Measurements from ENCODE around the gene SLC35F3.
"Not testable (repeated sequence)": the region's sequence is repeated elsewhere in the genome, so short reads cannot be mapped to it uniquely, and the experiment has no call there.

Gene SLC35F3

DNA sequence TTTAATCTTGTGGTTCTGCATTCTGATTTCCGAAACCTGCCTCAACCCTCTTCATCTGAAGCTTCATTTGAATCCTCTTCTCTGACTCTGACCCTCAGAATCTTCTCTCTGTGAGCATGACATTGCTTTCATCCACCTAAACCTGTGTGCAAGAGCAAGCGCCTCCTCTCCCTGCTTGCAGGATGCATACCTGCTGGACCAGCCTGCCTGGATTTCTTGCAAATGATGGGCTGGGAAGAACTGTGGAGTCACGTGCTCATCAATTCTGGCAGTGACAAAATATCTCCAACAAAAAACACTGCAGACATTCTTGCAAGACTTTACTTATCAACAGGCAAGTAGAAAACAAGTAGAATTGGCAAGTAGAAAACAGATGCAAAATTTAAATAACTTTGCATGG, 20.8 kb upstream of the SLC35F3 start:
- Histone ChIP-seq H3K27me3 (ENCODE audit: control insufficient read depth, insufficient read depth, low read length) (no peaks in the 10 kb centered on the region), H3K9ac (ENCODE audit: low read length) (no peak overlapping the region), H3K27ac (ENCODE audit: low read depth, low read length) (no peak overlapping the region)

GRCh38 chr1:233884461-233885151, 19.9 kb upstream of the SLC35F3 start:
- H3K36me3 ChIP-seq (ENCODE audit: control insufficient read depth, insufficient read depth, low read length): no peaks in the 10 kb centered on the region
- H3K27me3 ChIP-seq (ENCODE audit: control insufficient read depth, insufficient read depth, low read length): no peaks in the 10 kb centered on the region
- no peak overlapping the region for H3K9ac ChIP-seq (ENCODE audit: low read length)
- H3K9me3 ChIP-seq (ENCODE audit: control insufficient read depth, insufficient read depth, low read depth, low read length): peaks cover 5% of the 10 kb centered on the region
- no peaks in the 10 kb centered on the region for H3K4me1 ChIP-seq (ENCODE audit: control insufficient read depth, insufficient read depth, low read length)
- H3K27ac ChIP-seq (ENCODE audit: low read depth, low read length): no peak overlapping the region
- no peak overlapping the region for H3K4me3 ChIP-seq (ENCODE audit: low read depth, low read length)

More for the DNA sequence above, 20.8 kb upstream of the SLC35F3 start:
- Histone ChIP-seq H3K4me3 (ENCODE audit: low read depth, low read length) (no peak overlapping the region), H3K9me3 (ENCODE audit: control insufficient read depth, insufficient read depth, low read depth, low read length) (no peaks in the 10 kb centered on the region; the same call in 1 of the 2 replicates), H3K4me1 (ENCODE audit: control insufficient read depth, insufficient read depth, low read length) (no peaks in the 10 kb centered on the region), H3K36me3 (ENCODE audit: control insufficient read depth, insufficient read depth, low read length) (no peaks in the 10 kb centered on the region)

DNA sequence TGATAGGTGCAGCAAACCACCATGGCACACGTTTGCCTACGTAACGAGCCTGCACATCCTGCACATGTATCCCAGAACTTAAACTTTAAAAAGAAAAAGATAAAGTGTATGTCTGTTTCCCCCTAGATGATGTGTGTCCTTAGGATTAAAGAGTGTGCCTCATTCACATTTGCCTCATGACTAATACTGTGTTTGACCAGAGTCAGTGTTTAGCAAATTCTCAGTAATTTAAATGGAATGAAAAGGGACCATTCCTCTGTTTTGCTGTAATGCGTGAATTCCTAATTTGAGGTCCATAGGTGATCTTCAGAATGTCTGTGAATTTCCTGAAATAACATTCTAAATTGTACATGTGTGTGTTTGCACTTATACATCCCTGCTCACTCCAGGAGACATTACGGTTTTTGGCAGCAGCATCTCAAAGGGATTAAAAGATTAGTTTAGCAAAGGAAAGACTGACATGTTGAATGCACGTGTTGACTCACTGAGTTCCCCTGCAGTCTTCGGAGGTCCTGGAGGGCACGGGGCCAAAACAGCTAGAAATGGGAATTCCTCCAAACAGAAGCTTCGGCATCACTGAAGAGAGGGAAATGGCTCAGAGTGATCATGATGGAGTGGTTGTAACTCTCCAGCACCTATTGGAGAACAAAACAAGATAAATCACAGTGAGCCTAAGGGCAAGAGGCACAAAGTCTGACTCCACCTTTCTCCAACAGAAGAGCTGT, 19.1 kb upstream of the SLC35F3 start:
- Histone ChIP-seq H3K9me3 (ENCODE audit: control insufficient read depth, insufficient read depth, low read depth, low read length) (peaks cover 12% of the 10 kb centered on the region), H3K9ac (ENCODE audit: low read length) (no peak overlapping the region), H3K4me3 (ENCODE audit: low read depth, low read length) (no peak overlapping the region), H3K36me3 (ENCODE audit: control insufficient read depth, insufficient read depth, low read length) (no peaks in the 10 kb centered on the region), H3K27me3 (ENCODE audit: control insufficient read depth, insufficient read depth, low read length) (no peaks in the 10 kb centered on the region), H3K27ac (ENCODE audit: low read depth, low read length) (no peak overlapping the region), H3K4me1 (ENCODE audit: control insufficient read depth, insufficient read depth, low read length) (no peaks in the 10 kb centered on the region)

DNA sequence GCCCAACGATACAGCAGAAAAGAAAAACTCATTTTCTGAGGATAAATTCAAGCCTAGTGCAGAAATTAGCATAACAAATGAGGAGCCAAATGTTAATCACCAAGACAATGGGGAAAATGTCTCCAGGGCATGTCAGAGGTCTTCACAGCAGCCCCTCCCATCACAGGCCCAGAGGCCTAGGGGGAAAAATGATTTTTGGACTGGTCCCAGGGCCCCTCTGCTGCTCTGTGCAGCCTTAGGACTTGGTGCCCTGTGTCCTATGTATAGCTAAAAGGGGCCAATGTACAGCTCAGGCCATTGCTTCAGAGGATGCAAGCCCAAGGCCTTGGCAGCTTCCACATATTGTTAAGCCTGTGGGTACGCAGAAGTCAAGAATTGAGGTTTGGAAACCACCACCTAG, 13.3 kb upstream of the SLC35F3 start:
- H3K9ac ChIP-seq (ENCODE audit: low read length); H3K36me3 ChIP-seq (ENCODE audit: control insufficient read depth, insufficient read depth, low read length); H3K27ac ChIP-seq (ENCODE audit: low read depth, low read length); H3K27me3 ChIP-seq (ENCODE audit: control insufficient read depth, insufficient read depth, low read length); H3K4me1 ChIP-seq (ENCODE audit: control insufficient read depth, insufficient read depth, low read length); H3K4me3 ChIP-seq (ENCODE audit: low read depth, low read length): not testable (repeated sequence)
- H3K9me3 ChIP-seq (ENCODE audit: control insufficient read depth, insufficient read depth, low read depth, low read length): peaks cover 36% of the 10 kb centered on the region

- H3K27ac ChIP-seq (ENCODE audit: low read depth, low read length): no peak overlapping the region
- H3K9ac ChIP-seq (ENCODE audit: low read length): no peak overlapping the region
- no peak overlapping the region for H3K4me3 ChIP-seq (ENCODE audit: low read depth, low read length)
- no peaks in the 10 kb centered on the region for H3K36me3 ChIP-seq (ENCODE audit: control insufficient read depth, insufficient read depth, low read length)
- H3K27me3 ChIP-seq (ENCODE audit: control insufficient read depth, insufficient read depth, low read length): peaks cover 4% of the 10 kb centered on the region
- H3K4me1 ChIP-seq (ENCODE audit: control insufficient read depth, insufficient read depth, low read length): no peaks in the 10 kb centered on the region
- peaks cover 8% of the 10 kb centered on the region; the same call in 1 of the 2 replicates for H3K9me3 ChIP-seq (ENCODE audit: control insufficient read depth, insufficient read depth, low read depth, low read length)
Observed at GRCh38 chr1:233897325-233898162, 6.9 kb upstream of the SLC35F3 start.

GRCh38 chr1:233901495-233901894, 3.0 kb upstream of the SLC35F3 start:
- no peaks in the 10 kb centered on the region for H3K9me3 ChIP-seq (ENCODE audit: control insufficient read depth, insufficient read depth, low read depth, low read length)
- no peaks in the 10 kb centered on the region for H3K36me3 ChIP-seq (ENCODE audit: control insufficient read depth, insufficient read depth, low read length)
- peaks cover 44% of the 10 kb centered on the region for H3K27me3 ChIP-seq (ENCODE audit: control insufficient read depth, insufficient read depth, low read length)
- H3K4me1 ChIP-seq (ENCODE audit: control insufficient read depth, insufficient read depth, low read length): no peaks in the 10 kb centered on the region
- H3K27ac ChIP-seq (ENCODE audit: low read depth, low read length): no peak overlapping the region
- no peak overlapping the region for H3K9ac ChIP-seq (ENCODE audit: low read length)
- H3K4me3 ChIP-seq (ENCODE audit: low read depth, low read length): no peak overlapping the region

DNA sequence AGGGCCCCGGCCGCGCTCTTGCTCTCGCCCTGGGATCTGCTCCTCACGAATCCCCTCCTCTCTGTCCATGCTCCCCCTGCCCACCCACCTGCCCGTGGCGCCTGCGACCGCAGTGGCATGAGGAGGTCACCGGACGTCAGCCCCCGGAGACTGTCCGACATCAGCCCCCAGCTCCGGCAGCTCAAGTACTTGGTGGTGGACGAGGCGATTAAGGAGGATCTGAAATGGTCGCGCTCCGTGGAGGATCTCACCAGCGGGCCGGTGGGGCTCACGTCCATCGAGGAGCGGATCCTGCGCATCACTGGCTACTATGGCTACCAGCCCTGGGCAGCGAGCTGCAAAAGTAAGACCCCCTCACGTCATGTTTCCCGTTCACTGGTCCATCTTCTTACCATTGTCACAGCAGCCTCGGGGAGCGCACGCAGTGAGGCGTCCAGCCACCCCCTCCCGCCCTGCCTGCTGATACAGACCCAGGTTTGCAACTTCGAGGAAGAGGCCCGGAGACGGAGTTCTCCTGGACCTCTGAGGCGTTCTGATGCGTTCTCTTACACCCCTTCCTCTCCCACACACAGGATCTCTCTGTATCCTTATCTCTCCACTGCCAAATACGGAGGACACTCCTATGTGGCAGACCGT, 1.1 kb downstream of the SLC35F3 start:
- H3K4me3 ChIP-seq (ENCODE audit: low read depth, low read length): peak overlapping the region; percentile 73
- no peak overlapping the region for H3K27ac ChIP-seq (ENCODE audit: low read depth, low read length)
- H3K4me1 ChIP-seq (ENCODE audit: control insufficient read depth, insufficient read depth, low read length): no peaks in the 10 kb centered on the region
- no peaks in the 10 kb centered on the region for H3K9me3 ChIP-seq (ENCODE audit: control insufficient read depth, insufficient read depth, low read depth, low read length)
- no peaks in the 10 kb centered on the region for H3K36me3 ChIP-seq (ENCODE audit: control insufficient read depth, insufficient read depth, low read length)
- peaks cover 53% of the 10 kb centered on the region for H3K27me3 ChIP-seq (ENCODE audit: control insufficient read depth, insufficient read depth, low read length)
- H3K9ac ChIP-seq (ENCODE audit: low read length): peak overlapping the region; percentile 61

GRCh38 chr1:233907151-233907550, 2.7 kb downstream of the SLC35F3 start:
- Histone ChIP-seq H3K36me3 (ENCODE audit: control insufficient read depth, insufficient read depth, low read length) (no peaks in the 10 kb centered on the region), H3K4me1 (ENCODE audit: control insufficient read depth, insufficient read depth, low read length) (no peaks in the 10 kb centered on the region), H3K27ac (ENCODE audit: low read depth, low read length) (no peak overlapping the region), H3K9ac (ENCODE audit: low read length) (no peak overlapping the region), H3K4me3 (ENCODE audit: low read depth, low read length) (no peak overlapping the region), H3K9me3 (ENCODE audit: control insufficient read depth, insufficient read depth, low read depth, low read length) (no peaks in the 10 kb centered on the region), H3K27me3 (ENCODE audit: control insufficient read depth, insufficient read depth, low read length) (peaks cover 53% of the 10 kb centered on the region)

DNA sequence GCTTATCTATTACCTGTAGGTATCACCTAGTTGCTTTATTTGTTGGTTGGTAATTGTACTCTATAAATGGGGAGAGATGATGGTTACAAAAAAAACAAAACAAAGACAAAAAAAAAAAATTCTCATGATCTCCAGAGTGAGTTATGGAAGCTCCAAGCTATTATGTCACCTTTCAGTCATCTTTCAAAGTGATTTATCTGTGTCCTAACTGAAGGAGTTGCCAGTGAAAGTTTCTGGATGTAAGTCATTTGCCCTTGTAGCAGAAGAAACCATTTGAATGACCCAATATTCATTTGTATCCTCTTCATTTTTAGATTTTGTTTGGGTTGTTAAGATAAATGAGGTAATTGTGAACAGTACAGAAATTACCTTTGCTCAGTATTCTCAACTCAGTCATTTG, 3.6 kb downstream of the SLC35F3 start:
- H3K27ac ChIP-seq (ENCODE audit: low read depth, low read length): no peak overlapping the region
- H3K36me3 ChIP-seq (ENCODE audit: control insufficient read depth, insufficient read depth, low read length): no peaks in the 10 kb centered on the region
- H3K4me3 ChIP-seq (ENCODE audit: low read depth, low read length): no peak overlapping the region
- no peak overlapping the region for H3K9ac ChIP-seq (ENCODE audit: low read length)
- no peaks in the 10 kb centered on the region for H3K9me3 ChIP-seq (ENCODE audit: control insufficient read depth, insufficient read depth, low read depth, low read length)
- H3K4me1 ChIP-seq (ENCODE audit: control insufficient read depth, insufficient read depth, low read length): no peaks in the 10 kb centered on the region
- peaks cover 44% of the 10 kb centered on the region for H3K27me3 ChIP-seq (ENCODE audit: control insufficient read depth, insufficient read depth, low read length)

DNA sequence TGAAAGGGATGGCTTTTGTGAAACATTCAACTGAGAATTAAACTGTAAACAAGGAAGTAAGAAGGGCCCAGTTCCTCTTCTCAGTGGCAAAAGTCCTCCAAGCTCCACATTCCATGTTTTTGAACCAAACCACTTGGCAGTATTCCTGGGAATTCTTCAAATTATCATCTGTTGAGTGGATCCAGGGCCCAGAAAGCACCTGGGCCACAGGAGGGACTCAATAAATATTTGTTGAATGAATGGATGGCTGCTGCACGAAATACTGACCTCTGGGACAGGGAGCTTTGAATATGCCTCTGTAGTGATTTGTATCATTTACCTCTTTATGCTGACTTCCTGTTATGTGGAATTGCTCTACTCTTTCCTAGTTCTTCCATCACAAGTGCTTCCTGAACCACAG, 4.7 kb downstream of the SLC35F3 start:
- Histone ChIP-seq H3K9ac (ENCODE audit: low read length) (no peak overlapping the region), H3K27me3 (ENCODE audit: control insufficient read depth, insufficient read depth, low read length) (peaks cover 33% of the 10 kb centered on the region), H3K27ac (ENCODE audit: low read depth, low read length) (no peak overlapping the region), H3K4me1 (ENCODE audit: control insufficient read depth, insufficient read depth, low read length) (no peaks in the 10 kb centered on the region), H3K4me3 (ENCODE audit: low read depth, low read length) (no peak overlapping the region), H3K36me3 (ENCODE audit: control insufficient read depth, insufficient read depth, low read length) (no peaks in the 10 kb centered on the region), H3K9me3 (ENCODE audit: control insufficient read depth, insufficient read depth, low read depth, low read length) (no peaks in the 10 kb centered on the region)
